Mucosa of stomach (tissue), 1 donor: ENCODE measurements around the gene GNG12.

Experiments
- H3K27me3 ChIP-seq: one replicate; pipeline ENCODE4 v1.7.0; 2013; ENCODE audit warnings: mild to moderate bottlenecking, low read length; ENCODE audit not compliant: control insufficient read depth, insufficient read depth
- H3K36me3 ChIP-seq: one replicate; pipeline ENCODE4 v1.7.0; 2013; ENCODE audit warnings: low read length; ENCODE audit not compliant: control insufficient read depth, insufficient read depth
- H3K4me1 ChIP-seq: one replicate; pipeline ENCODE4 v1.7.0; 2013; ENCODE audit warnings: mild to moderate bottlenecking, low read length; ENCODE audit not compliant: control insufficient read depth, insufficient read depth
- H3K4me3 ChIP-seq: one replicate; pipeline ENCODE4 v1.7.0; 2013; ENCODE audit warnings: low read length
- H3K9ac ChIP-seq: one replicate; pipeline ENCODE4 v1.7.0; 2013; ENCODE audit warnings: mild to moderate bottlenecking, low read length, moderate library complexity
- H3K9me3 ChIP-seq: one replicate; pipeline ENCODE4 v1.7.0; 2013; ENCODE audit warnings: mild to moderate bottlenecking, low read length, moderate library complexity; ENCODE audit not compliant: control insufficient read depth
- donor health status: Pancreatic carcinoma.

The GNG12 gene

GRCh38 chr1:67855961-67856360, 22.7 kb upstream of the GNG12 start:
- H3K4me1 ChIP-seq, result no peaks in the 10 kb centered on the region

GRCh38 chr1:67855444-67855843, 22.2 kb upstream of the GNG12 start:
- no peak overlapping the region for H3K9ac ChIP-seq
- no peak overlapping the region for H3K4me3 ChIP-seq
- H3K4me1 ChIP-seq, result peaks cover 2% of the 10 kb centered on the region
- no peaks in the 10 kb centered on the region for H3K9me3 ChIP-seq
- no peaks in the 10 kb centered on the region for H3K27me3 ChIP-seq
- H3K36me3 ChIP-seq, result no peaks in the 10 kb centered on the region

More at GRCh38 chr1:67855961-67856360, 22.7 kb upstream of the GNG12 start:
- no peaks in the 10 kb centered on the region for H3K9me3 ChIP-seq
- no peaks in the 10 kb centered on the region for H3K36me3 ChIP-seq
- no peak overlapping the region for H3K4me3 ChIP-seq
- no peaks in the 10 kb centered on the region for H3K27me3 ChIP-seq
- no peak overlapping the region for H3K9ac ChIP-seq

DNA sequence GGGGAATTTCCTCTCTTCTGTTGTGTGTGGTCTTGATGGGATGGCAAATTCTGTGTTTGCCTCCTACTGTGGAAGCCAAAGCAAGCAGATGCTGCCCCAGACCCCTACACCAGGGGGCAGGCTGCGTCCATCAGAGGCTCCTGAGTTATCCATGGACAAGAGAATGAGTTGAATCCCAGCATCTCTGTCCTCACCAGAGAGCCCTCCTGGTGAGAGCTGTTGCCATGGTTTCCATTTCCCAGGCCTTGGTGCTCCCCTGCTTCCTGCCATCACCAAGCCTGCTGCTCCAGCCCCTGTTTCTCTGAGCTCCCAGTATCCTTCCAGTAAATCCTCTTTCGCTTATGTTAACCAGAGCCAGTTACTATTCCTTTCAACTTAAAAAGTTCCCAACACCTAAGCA, 20.4 kb upstream of the GNG12 start:
- no peaks in the 10 kb centered on the region for H3K27me3 ChIP-seq
- peaks cover 7% of the 10 kb centered on the region for H3K4me1 ChIP-seq
- no peaks in the 10 kb centered on the region for H3K9me3 ChIP-seq
- no peak overlapping the region for H3K4me3 ChIP-seq
- H3K9ac ChIP-seq, result no peak overlapping the region
- H3K36me3 ChIP-seq, result no peaks in the 10 kb centered on the region

- Histone ChIP-seq H3K9me3 (no peaks in the 10 kb centered on the region), H3K4me3 (no peak overlapping the region), H3K27me3 (no peaks in the 10 kb centered on the region), H3K4me1 (peaks cover 7% of the 10 kb centered on the region), H3K36me3 (no peaks in the 10 kb centered on the region), H3K9ac (no peak overlapping the region)
These were observed 18.5 kb upstream of the GNG12 start for GRCh38 chr1:67851800-67852199.

DNA sequence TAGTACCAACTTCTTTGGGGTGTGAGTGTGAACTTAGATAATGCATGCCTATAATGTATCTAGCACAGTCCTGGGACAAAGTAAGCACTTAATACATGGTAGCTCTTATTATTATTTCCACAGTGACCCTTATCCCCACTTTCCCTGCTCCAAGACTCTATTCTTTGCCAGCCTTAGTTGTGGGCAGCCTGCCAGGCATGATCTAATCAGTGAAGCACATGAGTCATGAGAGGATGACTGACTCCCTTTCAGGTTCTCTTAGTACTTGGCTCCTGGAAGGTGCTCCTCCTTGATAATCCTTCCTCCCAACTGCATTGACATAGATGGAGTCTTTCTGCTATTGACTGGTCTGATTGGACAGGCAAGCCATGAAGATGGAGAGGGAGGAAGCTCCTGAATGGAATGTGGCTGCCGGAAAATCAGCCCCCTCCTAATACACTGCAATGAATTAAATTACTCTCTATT, 17.4 kb upstream of the GNG12 start:
- no peaks in the 10 kb centered on the region for H3K36me3 ChIP-seq
- H3K27me3 ChIP-seq, result no peaks in the 10 kb centered on the region

GRCh38 chr1:67850151-67850551, 16.9 kb upstream of the GNG12 start:
- H3K36me3 ChIP-seq, result no peaks in the 10 kb centered on the region
- no peak overlapping the region for H3K4me3 ChIP-seq
- H3K9me3 ChIP-seq, result no peaks in the 10 kb centered on the region
- H3K27me3 ChIP-seq, result no peaks in the 10 kb centered on the region
- peaks cover 7% of the 10 kb centered on the region for H3K4me1 ChIP-seq
- H3K9ac ChIP-seq, result no peak overlapping the region

More for the DNA sequence above, 17.4 kb upstream of the GNG12 start:
- Histone ChIP-seq H3K9me3 (no peaks in the 10 kb centered on the region), H3K4me3 (no peak overlapping the region), H3K4me1 (peaks cover 7% of the 10 kb centered on the region), H3K9ac (no peak overlapping the region)

- no peak overlapping the region for H3K9ac ChIP-seq
- no peaks in the 10 kb centered on the region for H3K9me3 ChIP-seq
- no peaks in the 10 kb centered on the region for H3K27me3 ChIP-seq
- no peaks in the 10 kb centered on the region for H3K36me3 ChIP-seq
- H3K4me1 ChIP-seq, result peaks cover 7% of the 10 kb centered on the region
- H3K4me3 ChIP-seq, result no peak overlapping the region
These were observed 14.2 kb upstream of the GNG12 start for GRCh38 chr1:67847466-67847865.

GRCh38 chr1:67846538-67846937, 13.3 kb upstream of the GNG12 start:
- Histone ChIP-seq H3K4me3 (no peak overlapping the region), H3K4me1 (peaks cover 7% of the 10 kb centered on the region), H3K9ac (no peak overlapping the region), H3K27me3 (no peaks in the 10 kb centered on the region), H3K36me3 (no peaks in the 10 kb centered on the region), H3K9me3 (no peaks in the 10 kb centered on the region)

- H3K9ac ChIP-seq, result no peak overlapping the region
- no peak overlapping the region for H3K4me3 ChIP-seq
- H3K36me3 ChIP-seq, result no peaks in the 10 kb centered on the region
- no peaks in the 10 kb centered on the region for H3K9me3 ChIP-seq
- H3K27me3 ChIP-seq, result no peaks in the 10 kb centered on the region
- peaks cover 3% of the 10 kb centered on the region for H3K4me1 ChIP-seq
These were observed 11.7 kb upstream of the GNG12 start for GRCh38 chr1:67844988-67845387.

DNA sequence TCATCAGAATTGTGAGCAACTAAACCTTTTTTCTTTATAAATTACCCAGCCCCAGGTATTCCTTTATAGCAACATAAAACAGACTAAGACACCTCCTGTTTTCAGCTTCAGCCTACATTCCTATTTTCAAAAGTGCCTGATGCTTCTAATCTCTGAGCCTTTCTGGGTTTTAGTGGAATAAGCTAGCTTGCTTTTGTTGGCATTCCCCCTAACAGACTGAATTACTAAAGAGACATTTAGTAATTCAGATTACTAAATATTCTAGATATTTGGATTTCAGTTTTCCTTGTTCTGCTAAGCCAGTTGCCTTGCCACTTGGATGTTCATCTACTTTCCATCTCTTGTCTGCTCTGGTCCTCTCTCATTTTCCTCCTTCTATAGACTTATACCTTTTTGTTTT, 10.5 kb upstream of the GNG12 start:
- no peaks in the 10 kb centered on the region for H3K9me3 ChIP-seq
- H3K36me3 ChIP-seq, result no peaks in the 10 kb centered on the region
- peaks cover 4% of the 10 kb centered on the region for H3K4me1 ChIP-seq
- H3K27me3 ChIP-seq, result no peaks in the 10 kb centered on the region
- no peak overlapping the region for H3K4me3 ChIP-seq
- H3K9ac ChIP-seq, result no peak overlapping the region

DNA sequence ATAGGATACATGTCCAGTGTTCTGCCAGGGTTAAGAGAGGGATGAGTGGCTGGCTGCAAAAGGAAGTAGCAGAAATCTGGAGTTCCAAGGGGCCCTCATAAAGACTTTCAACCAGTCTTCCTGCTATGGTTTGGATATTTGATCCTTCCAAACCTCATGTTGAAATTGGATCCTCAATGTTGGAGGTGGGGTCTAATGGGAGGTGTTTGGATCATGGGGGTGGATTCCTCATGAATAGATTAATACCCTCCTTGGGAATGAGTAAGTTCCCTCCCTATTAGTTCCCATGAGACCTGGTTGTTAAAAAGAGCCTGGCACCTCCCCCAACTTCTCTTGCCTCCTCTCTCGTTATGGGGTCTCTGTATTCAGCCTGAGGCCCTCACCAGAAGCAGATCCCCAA, 10.1 kb upstream of the GNG12 start:
- Histone ChIP-seq H3K4me1 (peaks cover 8% of the 10 kb centered on the region), H3K27me3 (no peaks in the 10 kb centered on the region)

DNA sequence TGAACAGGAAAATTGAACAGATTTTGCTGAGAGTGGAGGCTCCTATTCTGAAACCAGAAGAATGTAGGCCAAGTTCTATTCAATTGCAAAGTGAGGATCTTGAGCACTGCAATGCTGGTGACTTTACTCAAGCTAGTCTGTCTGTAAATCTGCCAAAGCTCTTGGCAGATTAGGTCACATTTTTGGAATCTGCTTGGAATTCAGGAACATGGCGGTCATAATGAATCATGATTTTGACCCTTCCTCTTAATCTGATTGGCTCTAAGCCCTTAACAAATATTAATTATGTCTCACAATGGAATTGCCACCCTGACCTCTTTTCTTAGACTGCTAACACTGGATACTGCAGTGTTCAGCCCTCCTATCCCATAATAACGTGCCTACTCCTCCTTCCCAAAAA, 7.2 kb upstream of the GNG12 start:
- Histone ChIP-seq H3K27me3 (no peaks in the 10 kb centered on the region), H3K9me3 (no peaks in the 10 kb centered on the region), H3K4me1 (peaks cover 10% of the 10 kb centered on the region), H3K36me3 (no peaks in the 10 kb centered on the region), H3K9ac (no peak overlapping the region), H3K4me3 (no peak overlapping the region)

More for the DNA sequence above, 10.1 kb upstream of the GNG12 start:
- no peaks in the 10 kb centered on the region for H3K9me3 ChIP-seq
- H3K9ac ChIP-seq, result no peak overlapping the region
- H3K36me3 ChIP-seq, result no peaks in the 10 kb centered on the region
- no peak overlapping the region for H3K4me3 ChIP-seq

GRCh38 chr1:67839826-67840225, 6.6 kb upstream of the GNG12 start:
- no peaks in the 10 kb centered on the region for H3K9me3 ChIP-seq
- peaks cover 10% of the 10 kb centered on the region for H3K4me1 ChIP-seq
- H3K9ac ChIP-seq, result no peak overlapping the region
- no peaks in the 10 kb centered on the region for H3K36me3 ChIP-seq
- no peaks in the 10 kb centered on the region for H3K27me3 ChIP-seq
- no peak overlapping the region for H3K4me3 ChIP-seq
